SKM-1 treated with dmso at 0.1 percent for 144 hours (cell line): Measurements from ENCODE around the gene FOLR2.

Source experiments
- DNase-seq: peaks from one replicate; lab custom pipeline; 2025; ENCODE audit not compliant: unreplicated experiment; lab: John Stamatoyannopoulos, UW

The FOLR2 gene

GRCh38 chr11:72229336-72229924 is 12.8 kb downstream of the FOLR2 start:
- DNase-seq, result no peak

GRCh38 chr11:72229925-72230763 is 13.6 kb downstream of the FOLR2 start:
- DNase-seq, result no peak

- no peak for DNase-seq
These were observed 14.3 kb downstream of the FOLR2 start for GRCh38 chr11:72230764-72231365.

GRCh38 chr11:72231396-72232259 is 15.0 kb downstream of the FOLR2 start:
- no peak for DNase-seq

- no peak for DNase-seq
These were observed 15.9 kb downstream of the FOLR2 start for GRCh38 chr11:72232260-72233055.

- no peak for DNase-seq
These were observed 16.6 kb downstream of the FOLR2 start for GRCh38 chr11:72233056-72233772.

- DNase-seq, result no peak
These were observed 17.3 kb downstream of the FOLR2 start for GRCh38 chr11:72233773-72234513.

- no peak for DNase-seq
These were observed 17.9 kb downstream of the FOLR2 start for GRCh38 chr11:72234514-72234830.

- DNase-seq, result no peak
These were observed 18.3 kb downstream of the FOLR2 start for GRCh38 chr11:72234920-72235319.

- no peak for DNase-seq
These were observed 18.9 kb downstream of the FOLR2 start for GRCh38 chr11:72235351-72236057.

- DNase-seq, result no peak
These were observed 19.6 kb downstream of the FOLR2 start for GRCh38 chr11:72236083-72236697.

GRCh38 chr11:72236774-72237111 is 20.1 kb downstream of the FOLR2 start:
- DNase-seq, result no peak

- DNase-seq, result no peak
These were observed 20.7 kb downstream of the FOLR2 start for GRCh38 chr11:72237112-72237931.

GRCh38 chr11:72238040-72238450 is 21.5 kb downstream of the FOLR2 start:
- DNase-seq, result peak; percentile 58

GRCh38 chr11:72238492-72239312 is 22.1 kb downstream of the FOLR2 start:
- no peak for DNase-seq

GRCh38 chr11:72239313-72239848 is 22.8 kb downstream of the FOLR2 start:
- DNase-seq, result no peak
